Breast epithelium (tissue), 4 donors: Measurements from ENCODE around the gene GADD45G. TPM values are rescaled to one million over a fixed set of nuclear protein-coding genes. Genes with fewer than 3 reads are reported as not detected.

Experiments used
- DNase-seq, 2 donors: peaks; one replicate each; pipeline ENCODE4 v3.0.0-alpha.2; 2019; ENCODE audit warnings: low spot score in 2 of 2
- H3K27ac ChIP-seq, 2 donors: fragments of 200-600 bp; sonication (generic) in 1 of 2; one replicate each; pipeline ENCODE4 v1.5.1; 2016 to 2019; ENCODE audit warnings: mild to moderate bottlenecking in 1 of 2
- H3K27me3 ChIP-seq, 2 donors: fragments of 200-600 bp; sonication (generic) in 1 of 2; one replicate each; pipeline versions ENCODE4 v1.5.1 to v1.6.0; 2017 to 2019; ENCODE audit warnings: control low read depth in 1 of 2, mild to moderate bottlenecking in 1 of 2
- H3K36me3 ChIP-seq: fragments of 200-600 bp; one replicate; pipeline ENCODE4 v1.5.1; 2019
- H3K4me1 ChIP-seq, 2 donors: fragments of 200-600 bp; sonication (generic); one replicate each; pipeline ENCODE4 v1.5.1; 2016 to 2019; ENCODE audit warnings: control low read depth in 1 of 2
- H3K4me3 ChIP-seq, 3 donors: fragments of 200-600 bp; sonication (generic); 1 replicate in 2 of 3; 2 replicates in 1 of 3; pipeline ENCODE4 v1.5.1; 2016 to 2019; ENCODE audit warnings: mild to moderate bottlenecking in 3 of 3, moderate library complexity in 2 of 3
- H3K9me3 ChIP-seq, 2 donors: fragments of 200-600 bp; sonication (generic) in 1 of 2; one replicate each; pipeline ENCODE4 v1.5.1; 2016 to 2019; ENCODE audit warnings: control low read depth in 1 of 2
- CTCF ChIP-seq, 3 donors: fragments of 450-650 bp; IDR thresholded peaks; one replicate each; pipeline ENCODE4 v1.5.1; 2016 to 2017; ENCODE audit warnings: antibody characterized with exemption in 3 of 3, mild to moderate bottlenecking in 3 of 3, moderate library complexity in 3 of 3
- POLR2A ChIP-seq: fragments of 450-650 bp; IDR thresholded peaks from one replicate; pipeline ENCODE4 v1.6.1; 2016; ENCODE audit warnings: antibody characterized with exemption, mild to moderate bottlenecking, moderate library complexity
- POLR2AphosphoS5 ChIP-seq, 3 donors: sonication (generic); formaldehyde crosslinking; IDR thresholded peaks; one replicate each; pipeline ENCODE4 v1.6.1; 2017; ENCODE audit warnings: antibody characterized with exemption in 3 of 3
- intact Hi-C: fragments of 100-400 bp; cut with DNase I; formaldehyde crosslinking; loops from one replicate; pipeline ENCODE4 v1.15.1; 2023; ENCODE audit warnings: low total_unique reads
- total RNA-seq, 3 donors: library from RNA; depleted of rRNA; stranded (reverse); fragments of >200 nt; gene quantifications; one replicate each; pipeline ENCODE4 v1.1.0, GENCODE V29; 2016

Gene GADD45G
- total RNA-seq, 3 donors from 2014 or later = 13.0 to 24.3 (median 15.8) TPM

- no peak for DNase-seq
- H3K27ac ChIP-seq = no peak overlapping the region
- H3K36me3 ChIP-seq = no peaks in the 10 kb centered on the region
- peaks cover 0 to 15% of the 10 kb centered on the region in 2 donors for H3K27me3 ChIP-seq
- H3K4me3 ChIP-seq = no peak overlapping the region
- intact Hi-C loops = loop anchor here (10.0 kb wide), 1 partner anchor 1170 kb away; no protein-coding TSS in a partner anchor
- H3K4me1 ChIP-seq = no peaks in the 10 kb centered on the region
- TF ChIP-seq POLR2A (no peak), CTCF (IDR thresholded peaks at IDR 0.05) (no peak), POLR2AphosphoS5 (IDR thresholded peaks at IDR 0.05) (no peak)
- no peaks in the 10 kb centered on the region for H3K9me3 ChIP-seq
Measured at GRCh38 chr9:89574309-89574708, 30.5 kb upstream of the GADD45G start.

GRCh38 chr9:89576404-89576839 is 28.4 kb upstream of the GADD45G start:
- no peaks in the 10 kb centered on the region for H3K4me1 ChIP-seq
- no peak for DNase-seq
- H3K9me3 ChIP-seq = no peaks in the 10 kb centered on the region
- no peaks in the 10 kb centered on the region for H3K36me3 ChIP-seq
- peaks cover 0 to 15% of the 10 kb centered on the region in 2 donors for H3K27me3 ChIP-seq
- H3K27ac ChIP-seq = no peak overlapping the region
- no peak overlapping the region for H3K4me3 ChIP-seq
- intact Hi-C loops = loop anchor here (10.0 kb wide), 1 partner anchor 1168 kb away; no protein-coding TSS in a partner anchor
- TF ChIP-seq POLR2AphosphoS5 (IDR thresholded peaks at IDR 0.05) = no peak
- peak in 2 of 3 donors; percentile 49 to 65 for TF ChIP-seq CTCF (IDR thresholded peaks at IDR 0.05)

GRCh38 chr9:89577363-89577762 is 27.4 kb upstream of the GADD45G start:
- H3K9me3 ChIP-seq = no peaks in the 10 kb centered on the region
- no peak for DNase-seq
- H3K27ac ChIP-seq = no peak overlapping the region
- H3K36me3 ChIP-seq = no peaks in the 10 kb centered on the region
- peaks cover 0 to 14% of the 10 kb centered on the region in 2 donors for H3K27me3 ChIP-seq
- H3K4me3 ChIP-seq = no peak overlapping the region
- TF ChIP-seq POLR2AphosphoS5 (IDR thresholded peaks at IDR 0.05) = no peak
- no peak for TF ChIP-seq CTCF (IDR thresholded peaks at IDR 0.05)
- no peak for TF ChIP-seq POLR2A
- no peaks in the 10 kb centered on the region for H3K4me1 ChIP-seq
- intact Hi-C loops = loop anchor here (10.0 kb wide), 1 partner anchor 1167 kb away; no protein-coding TSS in a partner anchor

- no peak for DNase-seq
- no peaks in the 10 kb centered on the region for H3K4me1 ChIP-seq
- H3K4me3 ChIP-seq = no peak overlapping the region
- H3K9me3 ChIP-seq = peaks cover 0 to 12% of the 10 kb centered on the region in 2 donors
- H3K27me3 ChIP-seq = no peaks in the 10 kb centered on the region
- no peaks in the 10 kb centered on the region for H3K36me3 ChIP-seq
- no peak overlapping the region for H3K27ac ChIP-seq
- no peak for TF ChIP-seq CTCF (IDR thresholded peaks at IDR 0.05)
- no peak for TF ChIP-seq POLR2AphosphoS5 (IDR thresholded peaks at IDR 0.05)
- TF ChIP-seq POLR2A = no peak
- intact Hi-C loops = loop anchor here (10.0 kb wide), 1 partner anchor 1165 kb away; no protein-coding TSS in a partner anchor
Measured at GRCh38 chr9:89579741-89580385, 24.9 kb upstream of the GADD45G start.

- no peaks in the 10 kb centered on the region for H3K4me1 ChIP-seq
- H3K27me3 ChIP-seq = no peaks in the 10 kb centered on the region
- H3K36me3 ChIP-seq = no peaks in the 10 kb centered on the region
- DNase-seq = no peak
- peaks cover 0 to 12% of the 10 kb centered on the region in 2 donors for H3K9me3 ChIP-seq
- no peak overlapping the region for H3K27ac ChIP-seq
- TF ChIP-seq CTCF (IDR thresholded peaks at IDR 0.05) = no peak
- TF ChIP-seq POLR2AphosphoS5 (IDR thresholded peaks at IDR 0.05) = no peak
- TF ChIP-seq POLR2A = no peak
- intact Hi-C loops = no loop called here
- H3K4me3 ChIP-seq = no peak overlapping the region
Measured at GRCh38 chr9:89586311-89586710, 18.5 kb upstream of the GADD45G start.
